ENCODE results near the gene MSI2.

MSI2 gene

GRCh38 chr17:57368637-57369336 is 112.5 kb downstream of the MSI2 start:
- Histone ChIP-seq H3K4me1 (ENCODE audit: insufficient read depth, low read length) (peaks cover 17% of the 10 kb centered on the region), H3K9me3 (ENCODE audit: control insufficient read depth, insufficient read depth, low read length) (peaks cover 4% of the 10 kb centered on the region; the same call in 1 of the 2 replicates), H3K36me3 (ENCODE audit: insufficient read depth, low read length) (0 out of 2 replicates have a peak, but pooled peaks cover 3% of the 10 kb centered on the region), H3K9ac (ENCODE audit: low read depth, low read length) (no peak overlapping the region)

- no peak overlapping the region for H3K9ac ChIP-seq (ENCODE audit: low read depth, low read length)
- peaks cover 7% of the 10 kb centered on the region; the same call in 1 of the 2 replicates for H3K9me3 ChIP-seq (ENCODE audit: control insufficient read depth, insufficient read depth, low read length)
- peaks cover 17% of the 10 kb centered on the region for H3K4me1 ChIP-seq (ENCODE audit: insufficient read depth, low read length)
- 0 out of 2 replicates have a peak, but pooled peaks cover 4% of the 10 kb centered on the region for H3K36me3 ChIP-seq (ENCODE audit: insufficient read depth, low read length)
These were observed 113.2 kb downstream of the MSI2 start for GRCh38 chr17:57369509-57369945.

GRCh38 chr17:57370037-57370581 is 113.8 kb downstream of the MSI2 start:
- no peak overlapping the region for H3K9ac ChIP-seq (ENCODE audit: low read depth, low read length)
- H3K4me1 ChIP-seq (ENCODE audit: insufficient read depth, low read length) = peaks cover 22% of the 10 kb centered on the region
- H3K9me3 ChIP-seq (ENCODE audit: control insufficient read depth, insufficient read depth, low read length) = peaks cover 7% of the 10 kb centered on the region; the same call in 1 of the 2 replicates
- H3K36me3 ChIP-seq (ENCODE audit: insufficient read depth, low read length) = 0 out of 2 replicates have a peak, but pooled peaks cover 4% of the 10 kb centered on the region

GRCh38 chr17:57370619-57371018 is 114.3 kb downstream of the MSI2 start:
- H3K36me3 ChIP-seq (ENCODE audit: insufficient read depth, low read length) = 0 out of 2 replicates have a peak, but pooled peaks cover 4% of the 10 kb centered on the region
- H3K9me3 ChIP-seq (ENCODE audit: control insufficient read depth, insufficient read depth, low read length) = peaks cover 7% of the 10 kb centered on the region; the same call in 1 of the 2 replicates
- peaks cover 23% of the 10 kb centered on the region for H3K4me1 ChIP-seq (ENCODE audit: insufficient read depth, low read length)
- no peak overlapping the region for H3K9ac ChIP-seq (ENCODE audit: low read depth, low read length)

GRCh38 chr17:57372156-57372555 is 115.8 kb downstream of the MSI2 start:
- Histone ChIP-seq H3K9me3 (ENCODE audit: control insufficient read depth, insufficient read depth, low read length) (peaks cover 7% of the 10 kb centered on the region; the same call in 1 of the 2 replicates), H3K4me1 (ENCODE audit: insufficient read depth, low read length) (peaks cover 14% of the 10 kb centered on the region), H3K9ac (ENCODE audit: low read depth, low read length) (no peak overlapping the region), H3K36me3 (ENCODE audit: insufficient read depth, low read length) (0 out of 2 replicates have a peak, but pooled peaks cover 4% of the 10 kb centered on the region)

GRCh38 chr17:57373048-57373447 is 116.7 kb downstream of the MSI2 start:
- Histone ChIP-seq H3K36me3 (ENCODE audit: insufficient read depth, low read length) (0 out of 2 replicates have a peak, but pooled peaks cover 4% of the 10 kb centered on the region), H3K4me1 (ENCODE audit: insufficient read depth, low read length) (peaks cover 13% of the 10 kb centered on the region; the same call in 1 of the 2 replicates), H3K9me3 (ENCODE audit: control insufficient read depth, insufficient read depth, low read length) (peaks cover 7% of the 10 kb centered on the region; the same call in 1 of the 2 replicates), H3K9ac (ENCODE audit: low read depth, low read length) (no peak overlapping the region)

- H3K9ac ChIP-seq (ENCODE audit: low read depth, low read length) = no peak overlapping the region
- H3K9me3 ChIP-seq (ENCODE audit: control insufficient read depth, insufficient read depth, low read length) = peaks cover 7% of the 10 kb centered on the region; the same call in 1 of the 2 replicates
- peaks cover 16% of the 10 kb centered on the region for H3K4me1 ChIP-seq (ENCODE audit: insufficient read depth, low read length)
- H3K36me3 ChIP-seq (ENCODE audit: insufficient read depth, low read length) = 0 out of 2 replicates have a peak, but pooled peaks cover 4% of the 10 kb centered on the region
These were observed 117.4 kb downstream of the MSI2 start for GRCh38 chr17:57373756-57374155.

- H3K9me3 ChIP-seq (ENCODE audit: control insufficient read depth, insufficient read depth, low read length) = peaks cover 7% of the 10 kb centered on the region; the same call in 1 of the 2 replicates
- no peak overlapping the region for H3K9ac ChIP-seq (ENCODE audit: low read depth, low read length)
- H3K4me1 ChIP-seq (ENCODE audit: insufficient read depth, low read length) = peaks cover 21% of the 10 kb centered on the region
- 0 out of 2 replicates have a peak, but pooled peaks cover 4% of the 10 kb centered on the region for H3K36me3 ChIP-seq (ENCODE audit: insufficient read depth, low read length)
These were observed 118.9 kb downstream of the MSI2 start for GRCh38 chr17:57375040-57375769.

- Histone ChIP-seq H3K4me1 (ENCODE audit: insufficient read depth, low read length) (peaks cover 24% of the 10 kb centered on the region), H3K36me3 (ENCODE audit: insufficient read depth, low read length) (0 out of 2 replicates have a peak, but pooled peaks cover 4% of the 10 kb centered on the region), H3K9me3 (ENCODE audit: control insufficient read depth, insufficient read depth, low read length) (peaks cover 7% of the 10 kb centered on the region; the same call in 1 of the 2 replicates), H3K9ac (ENCODE audit: low read depth, low read length) (no peak overlapping the region)
These were observed 119.5 kb downstream of the MSI2 start for GRCh38 chr17:57375770-57376225.

- Histone ChIP-seq H3K9ac (ENCODE audit: low read depth, low read length) (no peak overlapping the region), H3K4me1 (ENCODE audit: insufficient read depth, low read length) (peaks cover 24% of the 10 kb centered on the region), H3K36me3 (ENCODE audit: insufficient read depth, low read length) (0 out of 2 replicates have a peak, but pooled peaks cover 4% of the 10 kb centered on the region), H3K9me3 (ENCODE audit: control insufficient read depth, insufficient read depth, low read length) (peaks cover 7% of the 10 kb centered on the region; the same call in 1 of the 2 replicates)
These were observed 120.8 kb downstream of the MSI2 start for GRCh38 chr17:57377094-57377493.

GRCh38 chr17:57379237-57379894 is 123.0 kb downstream of the MSI2 start:
- Histone ChIP-seq H3K9me3 (ENCODE audit: control insufficient read depth, insufficient read depth, low read length) (no peaks in the 10 kb centered on the region), H3K9ac (ENCODE audit: low read depth, low read length) (no peak overlapping the region)

GRCh38 chr17:57379895-57380434 is 123.6 kb downstream of the MSI2 start:
- Histone ChIP-seq H3K36me3 (ENCODE audit: insufficient read depth, low read length) (0 out of 2 replicates have a peak, but pooled peaks cover 2% of the 10 kb centered on the region), H3K4me1 (ENCODE audit: insufficient read depth, low read length) (peaks cover 21% of the 10 kb centered on the region), H3K9me3 (ENCODE audit: control insufficient read depth, insufficient read depth, low read length) (no peaks in the 10 kb centered on the region), H3K9ac (ENCODE audit: low read depth, low read length) (no peak overlapping the region)

More at GRCh38 chr17:57379237-57379894, 123.0 kb downstream of the MSI2 start:
- Histone ChIP-seq H3K36me3 (ENCODE audit: insufficient read depth, low read length) (no peaks in the 10 kb centered on the region), H3K4me1 (ENCODE audit: insufficient read depth, low read length) (peaks cover 24% of the 10 kb centered on the region)

GRCh38 chr17:57381498-57381897 is 125.2 kb downstream of the MSI2 start:
- Histone ChIP-seq H3K9me3 (ENCODE audit: control insufficient read depth, insufficient read depth, low read length) (no peaks in the 10 kb centered on the region), H3K36me3 (ENCODE audit: insufficient read depth, low read length) (0 out of 2 replicates have a peak, but pooled peaks cover 2% of the 10 kb centered on the region), H3K9ac (ENCODE audit: low read depth, low read length) (no peak overlapping the region), H3K4me1 (ENCODE audit: insufficient read depth, low read length) (peaks cover 18% of the 10 kb centered on the region)
